Embryonic facial prominence (tissue), 1 donor: ENCODE measurements around the gene BNIPL.

Experiments used
- DNase-seq: peaks from one replicate; pipeline ENCODE4 v3.0.0-alpha.2; 2016; ENCODE audit errors: extremely low spot score

The BNIPL gene

GRCh38 chr1:151058692-151059091, 22.3 kb downstream of the BNIPL start:
- no peak for DNase-seq

- DNase-seq, result peak; percentile 81
These were observed 23.0 kb downstream of the BNIPL start, which contains the start of gene CDC42SE1 for GRCh38 chr1:151059109-151060006. Gene CDC42SE1 (minus strand): TSS chr1:151059622. CDS start chr1:151055730, 3,892 bp downstream.

- peak; percentile 83 for DNase-seq
These were observed 23.7 kb downstream of the BNIPL start, which contains the start of gene MLLT11 for GRCh38 chr1:151060007-151060656. Gene MLLT11 (plus strand): TSS chr1:151060397. CDS start chr1:151067225, 6,828 bp downstream.

- DNase-seq, result no peak
These were observed 24.5 kb downstream of the BNIPL start for GRCh38 chr1:151060657-151061421.

- no peak for DNase-seq
These were observed 25.3 kb downstream of the BNIPL start for GRCh38 chr1:151061704-151062103.

- DNase-seq, result no peak
These were observed 26.5 kb downstream of the BNIPL start for GRCh38 chr1:151062741-151063371.

GRCh38 chr1:151065089-151065645, 28.8 kb downstream of the BNIPL start:
- no peak for DNase-seq

- DNase-seq, result no peak
These were observed 30.8 kb downstream of the BNIPL start for GRCh38 chr1:151067185-151067584.

GRCh38 chr1:151069103-151069486, 32.7 kb downstream of the BNIPL start:
- DNase-seq, result no peak

- DNase-seq, result peak; percentile 96
These were observed 34.3 kb downstream of the BNIPL start, which contains the start of gene GABPB2 for GRCh38 chr1:151070474-151071276. Gene GABPB2 (plus strand): TSS chr1:151070761. CDS start chr1:151088190, 17,429 bp downstream.

GRCh38 chr1:151072224-151072623, 35.8 kb downstream of the BNIPL start:
- no peak for DNase-seq

GRCh38 chr1:151085953-151086559, 49.7 kb downstream of the BNIPL start:
- DNase-seq, result no peak
